IMR-90 (cell line): ENCODE measurements around the gene BTBD18. TPM values are rescaled to one million over a fixed set of nuclear protein-coding genes. Genes with fewer than 3 reads are reported as not detected.

Experiments used
- ATAC-seq: fragments of 200-7000 bp; cut with Tn5 transposase; 2 replicates; pipeline ENCODE4 v1.9.1; 2020; ENCODE audit warnings: low read depth, mild to moderate bottlenecking, moderate library complexity
- BruUV-seq: library from RNA; stranded (reverse); fragments of 400-500 nt; replicated peaks from 2 replicates; lab custom pipeline; 2021; lab: Mats Ljungman, UMichigan
- CTCF ChIA-PET: fragments of 300-600 bp; formaldehyde crosslinking; extraction: SDS; loops from one replicate; lab custom pipeline; 2021; ENCODE audit warnings: antibody characterized with exemption; lab: Yijun Ruan, JAX
- POLR2A ChIA-PET: fragments of 300-600 bp; sonication (Branson Sonifier 250); formaldehyde crosslinking; loops from one replicate; lab custom pipeline; 2022; ENCODE audit warnings: antibody characterized with exemption; ENCODE audit not compliant: unreplicated experiment; lab: Charles Lee
- DNase-seq: peaks from one replicate; pipeline ENCODE4 v3.0.0; 2013
- H2AFZ ChIP-seq: replicated peaks from 2 replicates; pipeline ENCODE3; 2013; ENCODE audit warnings: low read length, mild to moderate bottlenecking; ENCODE audit not compliant: poor library complexity
- H2AK5ac ChIP-seq: 2 replicates; pipeline ENCODE4 v1.6.1; 2013; ENCODE audit warnings: low read depth, low read length, inconsistent platforms
- H2AK9ac ChIP-seq: replicated peaks from 2 replicates; pipeline ENCODE3; 2013; ENCODE audit warnings: mild to moderate bottlenecking, low read depth, low read length, moderate library complexity; ENCODE audit not compliant: poor library complexity
- H2BK120ac ChIP-seq: 2 replicates; pipeline ENCODE4 v1.6.1; 2013; ENCODE audit warnings: low read depth, low read length, inconsistent platforms
- H2BK15ac ChIP-seq: 3 replicates; pipeline ENCODE4 v1.6.1; 2013; ENCODE audit warnings: low read depth, low read length, inconsistent platforms
- H2BK20ac ChIP-seq: 2 replicates; pipeline ENCODE4 v1.6.1; 2013; ENCODE audit warnings: low read depth, mild to moderate bottlenecking, inconsistent platforms, low read length, moderate library complexity
- H2BK5ac ChIP-seq: 2 replicates; pipeline ENCODE4 v1.6.1; 2013; ENCODE audit warnings: mild to moderate bottlenecking, low read depth, low read length, inconsistent platforms; ENCODE audit not compliant: poor library complexity, severe bottlenecking
- H3K14ac ChIP-seq: replicated peaks from 2 replicates; pipeline ENCODE4 v1.6.1; 2013; ENCODE audit warnings: low read depth, low read length, inconsistent platforms
- H3K18ac ChIP-seq: 2 replicates; pipeline ENCODE4 v1.6.1; 2013; ENCODE audit warnings: low read depth, low read length, control low read depth
- H3K23ac ChIP-seq: 2 replicates; pipeline ENCODE4 v1.6.1; 2013; ENCODE audit warnings: low read depth, low read length, inconsistent platforms
- H3K27ac ChIP-seq: 2 replicates; pipeline ENCODE4 v1.5.1; 2013; ENCODE audit warnings: mild to moderate bottlenecking, control low read depth, low read length; ENCODE audit not compliant: insufficient read depth
- H3K27me3 ChIP-seq: 2 replicates; pipeline ENCODE4 v1.6.1; 2013; ENCODE audit warnings: low read length; ENCODE audit not compliant: control insufficient read depth, insufficient read depth
- H3K36me3 ChIP-seq: 2 replicates; pipeline ENCODE4 v1.6.1; 2013; ENCODE audit warnings: low read length, mixed read lengths; ENCODE audit not compliant: control insufficient read depth, insufficient read depth
- H3K4ac ChIP-seq: 2 replicates; pipeline ENCODE4 v1.6.1; 2013; ENCODE audit warnings: low read depth, low read length, inconsistent platforms
- H3K4me1 ChIP-seq: 2 replicates; pipeline ENCODE4 v1.6.1; 2013; ENCODE audit warnings: low read length, mixed read lengths; ENCODE audit not compliant: control insufficient read depth, insufficient read depth
- H3K4me2 ChIP-seq: 2 replicates; pipeline ENCODE4 v1.6.1; 2013; ENCODE audit warnings: low read depth, mild to moderate bottlenecking, control low read depth, low read length, moderate library complexity
- H3K4me3 ChIP-seq: 2 replicates; pipeline ENCODE4 v1.5.1; 2013; ENCODE audit warnings: low read depth, mild to moderate bottlenecking, control low read depth, low read length, moderate library complexity; ENCODE audit not compliant: insufficient read depth
- H3K56ac ChIP-seq: 2 replicates; pipeline ENCODE4 v1.6.1; 2013; ENCODE audit warnings: low read length, inconsistent platforms; ENCODE audit not compliant: insufficient read depth; ENCODE audit errors: extremely low read depth
- H3K79me1 ChIP-seq, 2 experiments: 2 replicates each; pipeline ENCODE4 v1.6.1; 2013; ENCODE audit warnings: low read length in 2 of 2, inconsistent platforms in 1 of 2, low read depth in 1 of 2
- H3K9ac ChIP-seq: 2 replicates; pipeline ENCODE4 v1.6.1; 2013; ENCODE audit warnings: low read depth, low read length, control low read depth
- H3K9me1 ChIP-seq: 2 replicates; pipeline ENCODE4 v1.6.1; 2013; ENCODE audit warnings: low read length, inconsistent platforms; ENCODE audit not compliant: insufficient read depth
- H3K9me3 ChIP-seq: 2 replicates; pipeline ENCODE4 v1.6.1; 2013; ENCODE audit warnings: low read length; ENCODE audit not compliant: control insufficient read depth, insufficient read depth
- H4K20me1 ChIP-seq: 2 replicates; pipeline ENCODE4 v1.6.1; 2013; ENCODE audit warnings: low read length, inconsistent platforms; ENCODE audit not compliant: insufficient read depth
- H4K5ac ChIP-seq: 2 replicates; pipeline ENCODE4 v1.6.1; 2013; ENCODE audit warnings: mild to moderate bottlenecking, low read depth, low read length, control low read depth
- H4K8ac ChIP-seq, 2 experiments: 2 replicates each; pipeline ENCODE4 v1.6.1; 2013; ENCODE audit warnings: low read depth in 2 of 2, low read length in 2 of 2, control low read depth in 1 of 2, inconsistent platforms in 1 of 2
- H4K91ac ChIP-seq: 2 replicates; pipeline ENCODE4 v1.6.1; 2013; ENCODE audit warnings: low read depth, low read length, inconsistent platforms; ENCODE audit not compliant: insufficient read depth
- CEBPB ChIP-seq: IDR thresholded peaks from 2 replicates; pipeline ENCODE4 v1.6.1; 2012; ENCODE audit warnings: low read depth, low read length, improper control_type of control experiment
- FOS ChIP-seq: fragments of 150-350 bp; IDR thresholded peaks from 2 replicates; pipeline ENCODE4 v1.6.1; 2016; ENCODE audit warnings: low read depth, low read length
- MAZ ChIP-seq: IDR thresholded peaks from 2 replicates; pipeline ENCODE4 v1.6.1; 2012; ENCODE audit warnings: low read depth, mild to moderate bottlenecking, low read length, improper control_type of control experiment, moderate library complexity, borderline replicate concordance
- MXI1 ChIP-seq: IDR thresholded peaks from 2 replicates; pipeline ENCODE4 v1.6.1; 2012; ENCODE audit warnings: low read depth, mild to moderate bottlenecking, low read length, moderate library complexity, borderline replicate concordance
- POLR2A ChIP-seq: IDR thresholded peaks from 2 replicates; pipeline ENCODE4 v1.6.1; 2012; ENCODE audit warnings: mild to moderate bottlenecking, low read depth, low read length
- RAD21 ChIP-seq: IDR thresholded peaks from 2 replicates; pipeline ENCODE4 v1.6.1; 2012; ENCODE audit warnings: low read length, improper control_type of control experiment
- WGBS, 2 experiments: methylation state at CpG; one replicate each; pipeline versions ENCODE4 v1.1.5 to v1.1.7; 2013; ENCODE audit warnings: missing lambda C conversion rate in 2 of 2; ENCODE audit not compliant: insufficient read length in 1 of 2; ENCODE audit errors: extremely low coverage in 2 of 2; 5-methylcytosine and 5-hydroxymethylcytosine counted together
- dilution Hi-C: fragments of 300-500 bp; cut with HindIII; formaldehyde crosslinking; loops from one replicate; pipeline ENCODE4 v1.14.3; 2018; ENCODE audit warnings: low sequenced_read_pairs; ENCODE audit not compliant: unreplicated experiment
- in situ Hi-C: fragments of 300-500 bp; cut with MboI; formaldehyde crosslinking; loops from 3 replicates; pipeline ENCODE4 v1.14.3; 2019; ENCODE audit warnings: low sequenced_read_pairs, inconsistent platforms, mixed read lengths
- intact Hi-C: fragments of 100-400 bp; cut with micrococcal nuclease; formaldehyde crosslinking; loops from 2 replicates; pipeline ENCODE4 v1.10.0; 2022
- polyA plus RNA-seq, 3 experiments: library from polyadenylated mRNA; depleted of rRNA; stranded (reverse); fragments of >200 nt; gene quantifications; 2 replicates each; pipeline ENCODE4 v1.2.3, GENCODE V29; 2012; ENCODE audit warnings: low replicate concordance in 1 of 3
- total RNA-seq: library from RNA; depleted of rRNA; stranded (reverse); fragments of >200 nt; gene quantifications from 2 replicates; pipeline ENCODE4 v1.2.3, GENCODE V29; 2012

BTBD18 gene
- total and polyA plus RNA-seq, 2 of the 4 experiments (the other 2 are of a cell fraction) = not detected

GRCh38 chr11:57712256-57713150 is 39.1 kb downstream of the BTBD18 start, which contains the start of gene TMX2:
TMX2 (plus strand) TSS chr11:57712593; CDS start chr11:57712619, 26 bp downstream.
- Histone ChIP-seq H3K9me3 (no peaks in the 10 kb centered on the region), H3K4me2 (peak within 1 kb of the TSS; percentile 90), H3K9ac (peak within 1 kb of the TSS; percentile 96), H4K8ac (peak within 1 kb of the TSS; percentile 91 to 99), H3K9me1 (0 out of 2 replicates have a peak, but pooled peaks cover 3% of the 10 kb centered on the region), H3K4ac (peak within 1 kb of the TSS; percentile 91), H3K4me3 (peak within 1 kb of the TSS; percentile 74), H4K20me1 (no peaks in the 10 kb centered on the region), H3K36me3 (peaks cover 2% of the 10 kb centered on the region; the same call in 1 of the 2 replicates), H2AK9ac (peak within 1 kb of the TSS; percentile 96), H2BK5ac (peak within 1 kb of the TSS; percentile 86), H2BK120ac (peak within 1 kb of the TSS; percentile 57), H3K27me3 (no peaks in the 10 kb centered on the region), H3K14ac (peak within 1 kb of the TSS; percentile 76), H2BK20ac (no peak within 1 kb of the TSS), H3K56ac (peak within 1 kb of the TSS; percentile 71), H4K5ac (peak within 1 kb of the TSS; percentile 85), H2AFZ (peak within 1 kb of the TSS; percentile 96), H3K27ac (peak within 1 kb of the TSS; percentile 92), H2BK15ac (peak within 1 kb of the TSS; percentile 2; the same call in 1 of the 3 replicates), H3K23ac (peak within 1 kb of the TSS; percentile 90), H3K18ac (no peak within 1 kb of the TSS), H3K4me1 (peaks cover 5% of the 10 kb centered on the region; the same call in 1 of the 2 replicates), H2AK5ac (peak within 1 kb of the TSS; percentile 93), H3K79me1 (peaks cover 11 to 53% of the 10 kb centered on the region in 2 experiments), H4K91ac (peak within 1 kb of the TSS; percentile 94)
- no TSS peak for BruUV-seq
- 0% methylated on average over 12 of the region's 53 CpGs; no CpG with 5 or more reads in 1 of the 2 experiments for WGBS, 2 experiments
- ChIA-PET POLR2A (interaction anchor here (1.0 kb wide), 1 partner anchor 527 kb away, joined by 3 read pairs; no protein-coding TSS in a partner anchor), CTCF (interaction anchor here (0.7 kb wide), 1 partner anchor 88 kb away, joined by 3 read pairs; no protein-coding TSS in a partner anchor)
- intact Hi-C loops (no loop called here), in situ Hi-C loops (no loop called here), dilution Hi-C loops (no loop called here)
- DNase-seq (peak; percentile 100), ATAC-seq (peak; percentile 95)
- TF ChIP-seq FOS (peak; percentile 9; the same call in 1 of the 2 replicates), MAZ (peak; percentile 90; the same call in 1 of the 2 replicates), MXI1 (peak; percentile 59; the same call in 1 of the 2 replicates), CEBPB (no peak), POLR2A (peak; percentile 81; the same call in 1 of the 2 replicates), RAD21 (no peak)
